Osteoblast (primary cell): Measurements from ENCODE around the gene RAB9A. TPM values are rescaled to one million over a fixed set of nuclear protein-coding genes. Genes with fewer than 3 reads are reported as not detected.

Source experiments
- DNase-seq: peaks from one replicate; pipeline ENCODE4 v3.0.0; 2011; ENCODE audit warnings: low spot score, mixed read lengths; ENCODE audit not compliant: insufficient read length; ENCODE audit errors: missing footprints
- H2AFZ ChIP-seq: 2 replicates; pipeline ENCODE4 v1.6.0; 2011; ENCODE audit warnings: mild to moderate bottlenecking, low read length
- H3K27ac ChIP-seq: 2 replicates; pipeline ENCODE4 v1.5.1; 2011; ENCODE audit warnings: mild to moderate bottlenecking, low read depth, low read length, moderate library complexity
- H3K27me3 ChIP-seq: 2 replicates; pipeline ENCODE4 v1.6.0; 2012; ENCODE audit warnings: mild to moderate bottlenecking, control low read depth, inconsistent platforms, low read length, moderate library complexity; ENCODE audit not compliant: insufficient read depth
- H3K36me3 ChIP-seq: 2 replicates; pipeline ENCODE4 v1.5.1; 2011; ENCODE audit warnings: mild to moderate bottlenecking, low read length, control low read depth, moderate library complexity; ENCODE audit not compliant: insufficient read depth
- H3K4me1 ChIP-seq: 2 replicates; pipeline ENCODE4 v1.5.1; 2011; ENCODE audit warnings: mild to moderate bottlenecking, low read length, control low read depth, moderate library complexity; ENCODE audit not compliant: insufficient read depth
- H3K4me2 ChIP-seq: 2 replicates; pipeline ENCODE4 v1.6.0; 2011; ENCODE audit warnings: mild to moderate bottlenecking, low read length; ENCODE audit not compliant: insufficient read depth
- H3K4me3 ChIP-seq: fragments of 200-600 bp; sonication (generic); 3 replicates; pipeline ENCODE4 v1.5.1; 2012; ENCODE audit warnings: mild to moderate bottlenecking, low read length, inconsistent platforms; ENCODE audit not compliant: insufficient read depth
- H3K79me2 ChIP-seq: 2 replicates; pipeline ENCODE4 v1.6.0; 2012; ENCODE audit warnings: mild to moderate bottlenecking, low read length, control low read depth, inconsistent platforms; ENCODE audit not compliant: insufficient read depth
- H3K9me3 ChIP-seq: 2 replicates; pipeline ENCODE4 v1.5.1; 2011; ENCODE audit warnings: low read depth, low read length, control low read depth
- H4K20me1 ChIP-seq: 2 replicates; pipeline ENCODE4 v1.6.0; 2012; ENCODE audit warnings: mild to moderate bottlenecking, low read length, control low read depth; ENCODE audit not compliant: insufficient read depth
- total RNA-seq: library from RNA; depleted of rRNA; stranded (reverse); fragments of >200 nt; gene quantifications from 2 replicates; pipeline ENCODE4 v1.2.3, GENCODE V29; 2012
- TF ChIP-seq, protein P1 (sequence below): IDR thresholded peaks from 2 replicates; pipeline ENCODE4 v1.5.1; 2011; ENCODE audit warnings: mild to moderate bottlenecking, low read depth, low read length, moderate library complexity; ENCODE audit errors: extremely low read depth

The RAB9A gene
- total RNA-seq, 1 donor, result 63.0 TPM

DNA sequence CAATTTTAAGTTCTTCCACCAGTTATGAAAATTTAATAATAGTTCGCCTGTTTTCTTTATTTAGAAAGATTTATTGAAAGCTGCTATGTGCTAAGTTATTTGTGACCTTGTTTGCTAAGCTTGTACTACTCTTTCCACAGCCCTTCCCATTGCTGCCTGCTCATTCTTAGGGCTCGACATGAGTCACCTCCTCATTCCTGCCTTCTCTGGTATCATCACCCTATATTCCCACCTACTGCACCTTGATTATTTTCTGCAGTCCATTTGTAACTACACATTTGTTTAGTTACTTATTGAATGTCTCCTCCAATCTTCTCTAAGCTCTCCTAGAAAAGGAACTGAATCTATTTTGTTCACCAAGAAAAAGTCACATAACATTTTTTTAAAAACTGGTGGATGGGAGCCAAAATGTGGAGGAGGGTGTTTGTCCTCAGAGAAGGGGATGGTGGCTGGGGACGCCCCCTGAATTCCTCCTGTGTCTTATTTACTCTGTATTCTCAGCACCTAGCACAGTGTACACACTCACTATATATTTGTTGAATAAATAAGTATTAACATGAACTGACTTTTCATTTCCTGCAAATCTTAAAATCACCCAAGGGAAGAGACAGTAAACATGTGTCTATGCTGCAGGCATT is 3.7 kb upstream of the RAB9A start:
- no peak overlapping the region for H3K4me2 ChIP-seq
- H3K79me2 ChIP-seq, result peaks cover 14% of the 10 kb centered on the region
- no peak for DNase-seq
- TF ChIP-seq, protein P1, sequence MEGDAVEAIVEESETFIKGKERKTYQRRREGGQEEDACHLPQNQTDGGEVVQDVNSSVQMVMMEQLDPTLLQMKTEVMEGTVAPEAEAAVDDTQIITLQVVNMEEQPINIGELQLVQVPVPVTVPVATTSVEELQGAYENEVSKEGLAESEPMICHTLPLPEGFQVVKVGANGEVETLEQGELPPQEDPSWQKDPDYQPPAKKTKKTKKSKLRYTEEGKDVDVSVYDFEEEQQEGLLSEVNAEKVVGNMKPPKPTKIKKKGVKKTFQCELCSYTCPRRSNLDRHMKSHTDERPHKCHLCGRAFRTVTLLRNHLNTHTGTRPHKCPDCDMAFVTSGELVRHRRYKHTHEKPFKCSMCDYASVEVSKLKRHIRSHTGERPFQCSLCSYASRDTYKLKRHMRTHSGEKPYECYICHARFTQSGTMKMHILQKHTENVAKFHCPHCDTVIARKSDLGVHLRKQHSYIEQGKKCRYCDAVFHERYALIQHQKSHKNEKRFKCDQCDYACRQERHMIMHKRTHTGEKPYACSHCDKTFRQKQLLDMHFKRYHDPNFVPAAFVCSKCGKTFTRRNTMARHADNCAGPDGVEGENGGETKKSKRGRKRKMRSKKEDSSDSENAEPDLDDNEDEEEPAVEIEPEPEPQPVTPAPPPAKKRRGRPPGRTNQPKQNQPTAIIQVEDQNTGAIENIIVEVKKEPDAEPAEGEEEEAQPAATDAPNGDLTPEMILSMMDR, result no peak
- no peaks in the 10 kb centered on the region for H3K27me3 ChIP-seq
- no peak overlapping the region for H3K4me3 ChIP-seq
- no peak overlapping the region for H2AFZ ChIP-seq
- no peaks in the 10 kb centered on the region for H4K20me1 ChIP-seq
- no peaks in the 10 kb centered on the region for H3K9me3 ChIP-seq
- H3K4me1 ChIP-seq, result peaks cover 3% of the 10 kb centered on the region
- H3K27ac ChIP-seq, result no peak overlapping the region
- no peaks in the 10 kb centered on the region for H3K36me3 ChIP-seq

DNA sequence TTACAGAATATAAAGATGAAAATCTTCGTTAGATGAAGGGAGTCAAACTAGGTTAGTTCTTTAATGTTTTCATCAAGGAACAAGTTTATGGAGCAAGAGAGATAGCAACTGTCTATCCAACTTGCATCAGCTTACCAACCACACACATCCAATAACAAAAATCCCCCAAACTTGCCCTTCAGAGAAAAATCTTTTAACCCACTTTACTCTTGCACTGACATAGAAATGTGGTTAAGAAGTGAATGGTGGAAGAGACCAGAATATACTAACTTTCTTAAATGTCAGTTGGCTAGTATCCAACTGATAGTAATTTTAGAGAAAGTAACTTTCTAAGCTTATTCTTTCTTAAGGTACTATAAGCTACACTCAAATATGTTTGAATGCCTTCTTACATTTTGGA is 1.7 kb upstream of the RAB9A start:
- no peak overlapping the region for H3K4me2 ChIP-seq
- no peaks in the 10 kb centered on the region for H3K9me3 ChIP-seq
- peaks cover 31% of the 10 kb centered on the region for H3K79me2 ChIP-seq
- no peak overlapping the region for H3K4me3 ChIP-seq
- H3K4me1 ChIP-seq, result peaks cover 12% of the 10 kb centered on the region
- TF ChIP-seq, protein P1, result no peak
- H3K27ac ChIP-seq, result no peak overlapping the region
- no peak overlapping the region for H2AFZ ChIP-seq
- H3K27me3 ChIP-seq, result no peaks in the 10 kb centered on the region
- H3K36me3 ChIP-seq, result no peaks in the 10 kb centered on the region
- peaks cover 14% of the 10 kb centered on the region for H4K20me1 ChIP-seq
- DNase-seq, result no peak

DNA sequence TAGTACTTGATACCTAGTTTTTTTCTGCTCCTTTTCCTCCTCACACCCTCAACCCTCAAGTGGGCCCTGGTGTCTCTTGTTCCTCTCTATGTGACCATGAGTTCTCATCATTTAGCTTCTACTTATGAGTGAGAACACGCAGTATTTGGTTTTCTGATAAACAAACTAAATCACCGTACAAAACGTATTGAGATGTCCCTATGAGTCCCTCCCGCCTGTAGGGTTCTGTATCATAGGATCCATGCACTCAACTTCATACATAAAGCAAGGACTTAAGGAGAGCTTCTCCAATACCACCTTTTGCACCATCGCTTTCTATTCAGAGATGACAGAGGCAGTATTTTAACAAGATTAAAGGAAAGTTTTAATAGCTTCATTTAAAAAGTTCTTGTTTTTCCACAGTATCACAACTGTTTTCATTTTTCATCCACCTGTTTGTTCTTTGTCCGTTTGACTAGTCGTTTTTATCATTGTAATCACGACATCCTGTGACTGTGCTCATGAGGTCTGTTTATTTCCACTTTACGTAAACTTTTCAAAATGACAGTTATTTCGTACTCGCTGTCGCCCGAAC is 457 bp upstream of the RAB9A start:
- TF ChIP-seq, protein P1, result no peak
- Histone ChIP-seq H3K4me3 (peak overlapping the region; percentile 89), H3K4me1 (peaks cover 18% of the 10 kb centered on the region), H4K20me1 (peaks cover 17% of the 10 kb centered on the region), H3K27ac (peak overlapping the region; percentile 82), H3K36me3 (no peaks in the 10 kb centered on the region), H3K79me2 (peaks cover 44% of the 10 kb centered on the region), H3K27me3 (no peaks in the 10 kb centered on the region), H3K9me3 (no peaks in the 10 kb centered on the region), H2AFZ (peak overlapping the region; percentile 78), H3K4me2 (peak overlapping the region; percentile 93)
- DNase-seq, result no peak

DNA sequence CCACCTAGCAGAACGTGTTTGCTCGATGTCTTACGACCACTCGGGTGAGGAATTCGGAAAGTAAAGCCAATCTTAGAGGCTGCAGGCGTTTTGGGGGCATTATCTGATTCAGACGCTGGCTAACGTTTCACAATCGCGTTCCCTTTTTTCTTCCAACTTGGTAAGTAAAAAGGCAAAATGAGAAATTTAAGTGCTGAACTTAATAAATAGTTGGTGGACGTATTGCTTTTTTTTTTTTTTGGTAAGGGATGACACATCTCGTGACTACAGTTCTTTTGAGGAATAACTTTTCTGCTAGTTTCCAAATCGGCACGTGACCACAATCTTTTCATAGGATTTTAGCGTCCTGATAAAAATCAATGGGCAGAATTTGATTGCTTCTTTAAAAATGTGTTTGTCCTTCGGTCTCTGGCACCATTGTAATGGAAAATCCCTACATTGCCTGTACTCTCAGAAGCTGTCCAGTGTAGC is 848 bp downstream of the RAB9A start:
- no peak for DNase-seq
- Histone ChIP-seq H3K79me2 (peaks cover 57% of the 10 kb centered on the region), H3K27ac (peak overlapping the region; percentile 82)

More for the DNA sequence above, 848 bp downstream of the RAB9A start:
- no peaks in the 10 kb centered on the region for H3K27me3 ChIP-seq
- no peaks in the 10 kb centered on the region for H3K9me3 ChIP-seq
- peak overlapping the region; percentile 93 for H3K4me2 ChIP-seq
- H4K20me1 ChIP-seq, result peaks cover 29% of the 10 kb centered on the region
- peak overlapping the region; percentile 89 for H3K4me3 ChIP-seq
- TF ChIP-seq, protein P1, result no peak
- peak overlapping the region; percentile 88 for H2AFZ ChIP-seq
- peaks cover 29% of the 10 kb centered on the region for H3K4me1 ChIP-seq
- H3K36me3 ChIP-seq, result no peaks in the 10 kb centered on the region
